Measurements from ENCODE around the gene ETNK2. TPM values are rescaled to one million over a fixed set of nuclear protein-coding genes. Genes with fewer than 3 reads are reported as not detected.

The ETNK2 gene
- total RNA-seq, 6 experiments from 2014 or later: 30.9 to 231 (median 98.9) TPM

GRCh38 chr1:204130178-204130577 is 21.7 kb downstream of the ETNK2 start:
- DNase-seq (peak; percentile 94 to 97 (median 97)), ATAC-seq (peak; percentile 76 to 83 (median 78))
- WGBS (ENCODE audit: insufficient coverage, low coverage, low lambda C conversion rate, missing lambda C conversion rate): no CpG with 5 or more reads among the region's 4 CpGs
- no peaks in the 10 kb centered on the region for H3K27me3 ChIP-seq
- peak overlapping the region; percentile 63 to 83 (median 68) for H3K27ac ChIP-seq
- peak overlapping the region in 2 of 3 donors; percentile 56 to 66 for H3K4me3 ChIP-seq
- peaks cover 0 to 63% (median 31%) of the 10 kb centered on the region in 4 donors for H3K4me1 ChIP-seq
- intact Hi-C loops (cut with DNase I): no loop called here
- peaks cover 0 to 22% (median 9%) of the 10 kb centered on the region in 4 donors for H3K36me3 ChIP-seq
- H3K9me3 ChIP-seq: no peaks in the 10 kb centered on the region
- TF ChIP-seq CTCF (IDR thresholded peaks at IDR 0.05) (peak in 3 of 4 donors; percentile 13 to 21 (median 17)), POLR2A (IDR thresholded peaks at IDR 0.05) (peak; percentile 49)

- Histone ChIP-seq H3K4me3 (peak overlapping the region; percentile 20 to 66 (median 56)), H3K4me1 (peaks cover 0 to 59% (median 30%) of the 10 kb centered on the region in 4 donors), H3K27me3 (no peaks in the 10 kb centered on the region), H3K36me3 (peaks cover 0 to 19% (median 8%) of the 10 kb centered on the region in 4 donors), H3K9me3 (no peaks in the 10 kb centered on the region), H3K27ac (peak overlapping the region; percentile 63 to 83 (median 66))
- DNase-seq: peak; percentile 73 to 95 (median 92)
- peak; percentile 64 to 72 (median 69) for ATAC-seq
- intact Hi-C loops (cut with DNase I): loop anchor here (5.0 to 10.0 kb wide), 4 partner anchors 47 to 262 kb away; partner anchors contain the start of gene SOX13 (in 1 of the 2)
- TF ChIP-seq POLR2A (IDR thresholded peaks at IDR 0.05) (no peak), CTCF (IDR thresholded peaks at IDR 0.05) (peak; percentile 84 to 94 (median 92))
- 6% methylated on average over 10 of the region's 29 CpGs for WGBS (ENCODE audit: insufficient coverage, low coverage, low lambda C conversion rate, missing lambda C conversion rate)
Measured at GRCh38 chr1:204128964-204129896, 22.6 kb downstream of the ETNK2 start.

- Histone ChIP-seq H3K4me3 (peak overlapping the region; percentile 20 to 66 (median 56)), H3K27ac (peak overlapping the region in 2 of 3 donors; percentile 63 to 83), H3K36me3 (peaks cover 0 to 14% (median 7%) of the 10 kb centered on the region in 4 donors), H3K27me3 (no peaks in the 10 kb centered on the region), H3K4me1 (peaks cover 0 to 55% (median 27%) of the 10 kb centered on the region in 4 donors), H3K9me3 (no peaks in the 10 kb centered on the region)
- intact Hi-C loops (cut with DNase I): loop anchor here (5.0 to 10.0 kb wide), 4 partner anchors 46 to 261 kb away; partner anchors contain the start of gene SOX13 (in 1 of the 2)
- TF ChIP-seq POLR2A (IDR thresholded peaks at IDR 0.05): no peak
- ATAC-seq: no peak
- DNase-seq: no peak
- 20% methylated on average over 2 of the region's 4 CpGs for WGBS (ENCODE audit: insufficient coverage, low coverage, low lambda C conversion rate, missing lambda C conversion rate)
Measured at GRCh38 chr1:204128464-204128963, 23.3 kb downstream of the ETNK2 start.

GRCh38 chr1:204127597-204128242 is 24.1 kb downstream of the ETNK2 start:
- peak overlapping the region in 1 of 3 donors; percentile 66 for H3K4me3 ChIP-seq
- H3K36me3 ChIP-seq: peaks cover 0 to 20% (median 9%) of the 10 kb centered on the region in 4 donors
- H3K4me1 ChIP-seq: peaks cover 0 to 49% (median 24%) of the 10 kb centered on the region in 4 donors
- DNase-seq (peak; percentile 73 to 84 (median 74)), ATAC-seq (peak; percentile 37 to 59 (median 39))
- intact Hi-C loops (cut with DNase I): loop anchor here (5.0 to 10.0 kb wide), 4 partner anchors 45 to 260 kb away; partner anchors contain the start of gene SOX13 (in 1 of the 2)
- H3K9me3 ChIP-seq: no peaks in the 10 kb centered on the region
- TF ChIP-seq CTCF (IDR thresholded peaks at IDR 0.05) (peak; percentile 94 to 99 (median 98)), POLR2A (IDR thresholded peaks at IDR 0.05) (no peak)
- H3K27ac ChIP-seq: peak overlapping the region in 2 of 3 donors; percentile 63 to 83
- no peaks in the 10 kb centered on the region for H3K27me3 ChIP-seq
- 11% methylated on average over 3 of the region's 5 CpGs for WGBS (ENCODE audit: insufficient coverage, low coverage, low lambda C conversion rate, missing lambda C conversion rate)

Data from right lobe of liver (tissue), 6 donors.